Cardiac muscle cell (in vitro differentiated cells and primary cell): ENCODE data around the gene IARS1. TPM values are rescaled to one million over a fixed set of nuclear protein-coding genes. Genes with fewer than 3 reads are reported as not detected.
A peak's percentile ranks its signal among the peaks of the same experiment; 100 is the strongest.

Source experiments
- DNase-seq, 2 donors: peaks; one replicate each; pipeline versions ENCODE4 v3.0.0 to v3.0.0-alpha.2; 2010 to 2017; ENCODE audit warnings: low read depth in 1 of 2, low spot score in 1 of 2
- H3K27ac ChIP-seq: fragments of 200-600 bp; sonication (generic); 2 replicates; pipeline ENCODE4 v1.5.1; 2016
- H3K27me3 ChIP-seq: fragments of 200-600 bp; sonication (generic); 2 replicates; pipeline ENCODE4 v1.6.0; 2016; ENCODE audit warnings: control low read depth
- H3K36me3 ChIP-seq: fragments of 200-600 bp; sonication (generic); 2 replicates; pipeline ENCODE4 v1.5.1; 2016; ENCODE audit warnings: control low read depth
- H3K4me1 ChIP-seq: fragments of 200-600 bp; sonication (generic); 2 replicates; pipeline ENCODE4 v1.8.1; 2017; ENCODE audit warnings: low read depth, mild to moderate bottlenecking, mixed run types
- H3K4me3 ChIP-seq: fragments of 200-600 bp; sonication (generic); 2 replicates; pipeline ENCODE4 v1.5.1; 2016; ENCODE audit warnings: mild to moderate bottlenecking
- H3K9me3 ChIP-seq: fragments of 200-600 bp; sonication (generic); 2 replicates; pipeline ENCODE4 v1.5.1; 2017; ENCODE audit warnings: low read depth, mild to moderate bottlenecking, control low read depth
- CTCF ChIP-seq: IDR thresholded peaks from 2 replicates; pipeline ENCODE4 v1.5.1; 2012; ENCODE audit warnings: low read depth, mild to moderate bottlenecking, low read length
- polyA plus RNA-seq: library from polyadenylated mRNA; unstranded; fragments of >200 nt; fragmentation: Nextera tagmentation; extraction: Ambion mirVana; gene quantifications from 2 replicates; pipeline ENCODE4 v1.2.1, GENCODE V29; 2016
- total RNA-seq: library from RNA; depleted of rRNA; stranded (reverse); fragments of >200 nt; gene quantifications from 2 replicates; pipeline ENCODE4 v1.2.3, GENCODE V29; 2016

IARS1 gene
- total and polyA plus RNA-seq, 2 experiments from 2014 or later, result 87.1 to 96.3 TPM

- DNase-seq, result peak in 1 of 2 donors; percentile 80
- Histone ChIP-seq H3K27ac (no peak overlapping the region), H3K4me1 (no peaks in the 10 kb centered on the region), H3K36me3 (peaks cover 80% of the 10 kb centered on the region), H3K4me3 (no peak overlapping the region), H3K27me3 (no peaks in the 10 kb centered on the region), H3K9me3 (no peaks in the 10 kb centered on the region)
- TF ChIP-seq CTCF, result no peak
These were observed 46.2 kb downstream of the IARS1 start for GRCh38 chr9:92247296-92247695.

- peak in 1 of 2 donors; percentile 69 for DNase-seq
- H3K27ac ChIP-seq, result no peak overlapping the region
- H3K4me1 ChIP-seq, result no peaks in the 10 kb centered on the region
- H3K4me3 ChIP-seq, result no peak overlapping the region
- H3K27me3 ChIP-seq, result no peaks in the 10 kb centered on the region
- no peak for TF ChIP-seq CTCF
- H3K9me3 ChIP-seq, result no peaks in the 10 kb centered on the region
- peaks cover 80% of the 10 kb centered on the region for H3K36me3 ChIP-seq
These were observed 48.3 kb downstream of the IARS1 start for GRCh38 chr9:92245005-92245797.

Other genes starting within 250 kb of the IARS1 start
- 42.6 and 48.1 TPM in 2 replicates for gene SPTLC1, start 178.3 kb downstream of the IARS1 start, total RNA-seq
- 46.0 and 48.1 TPM in 2 replicates for gene SPTLC1, start 178.3 kb downstream of the IARS1 start, polyA plus RNA-seq
- 8.7 and 15.1 TPM in 2 replicates for gene NOL8, start 31.7 kb upstream of the IARS1 start, total RNA-seq
- gene NOL8, start 31.7 kb upstream of the IARS1 start, polyA plus RNA-seq, result 21.6 and 26.2 TPM in 2 replicates
- 1.6 TPM in 2 replicates for gene CENPP, start 32.3 kb upstream of the IARS1 start, total RNA-seq
- 5.0 and 9.8 TPM in 2 replicates for gene CENPP, start 32.3 kb upstream of the IARS1 start, polyA plus RNA-seq
- 0.11 TPM in 1 of 2 replicates, not detected in the other for gene OGN, start 110.9 kb upstream of the IARS1 start, total RNA-seq
- 0.27 and 0.35 TPM in 2 replicates for gene OGN, start 110.9 kb upstream of the IARS1 start, polyA plus RNA-seq
- gene OMD, start 130.8 kb upstream of the IARS1 start, total RNA-seq, result not detected in 2 replicates
- gene OMD, start 130.8 kb upstream of the IARS1 start, polyA plus RNA-seq, result not detected in 2 replicates
- gene ASPN, start 188.8 kb upstream of the IARS1 start, total RNA-seq, result not detected in 2 replicates
- 0.24 TPM in 1 of 2 replicates, not detected in the other for gene ASPN, start 188.8 kb upstream of the IARS1 start, polyA plus RNA-seq
- not detected in 2 replicates for gene ECM2, start 242.3 kb upstream of the IARS1 start, total RNA-seq
- gene ECM2, start 242.3 kb upstream of the IARS1 start, polyA plus RNA-seq, result not detected in 2 replicates